ENCODE measurements around the gene SERPINA1.

The SERPINA1 gene

DNA sequence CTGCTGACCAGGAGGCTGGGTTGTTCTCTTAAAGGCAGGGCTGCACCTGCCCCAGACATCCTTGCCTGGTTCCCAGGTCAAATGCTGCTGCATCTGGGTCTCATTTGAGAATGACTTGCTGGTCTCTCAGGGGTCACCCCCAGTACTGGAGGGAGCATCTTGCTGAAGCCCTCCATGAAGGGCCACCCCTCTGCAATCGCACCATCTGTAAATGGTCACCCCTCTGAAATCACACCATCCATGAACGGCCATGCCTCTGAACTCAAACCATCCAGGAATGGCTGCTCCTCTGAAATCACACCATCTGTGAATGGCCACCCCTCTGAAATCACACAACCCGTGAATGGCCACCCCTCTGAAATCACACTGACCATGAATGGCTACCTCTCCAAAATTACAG lies 58.0 kb downstream of the SERPINA1 start:
- H3K4me3 ChIP-seq (ENCODE audit: low read length) = no peak overlapping the region
- TF ChIP-seq, protein P1, sequence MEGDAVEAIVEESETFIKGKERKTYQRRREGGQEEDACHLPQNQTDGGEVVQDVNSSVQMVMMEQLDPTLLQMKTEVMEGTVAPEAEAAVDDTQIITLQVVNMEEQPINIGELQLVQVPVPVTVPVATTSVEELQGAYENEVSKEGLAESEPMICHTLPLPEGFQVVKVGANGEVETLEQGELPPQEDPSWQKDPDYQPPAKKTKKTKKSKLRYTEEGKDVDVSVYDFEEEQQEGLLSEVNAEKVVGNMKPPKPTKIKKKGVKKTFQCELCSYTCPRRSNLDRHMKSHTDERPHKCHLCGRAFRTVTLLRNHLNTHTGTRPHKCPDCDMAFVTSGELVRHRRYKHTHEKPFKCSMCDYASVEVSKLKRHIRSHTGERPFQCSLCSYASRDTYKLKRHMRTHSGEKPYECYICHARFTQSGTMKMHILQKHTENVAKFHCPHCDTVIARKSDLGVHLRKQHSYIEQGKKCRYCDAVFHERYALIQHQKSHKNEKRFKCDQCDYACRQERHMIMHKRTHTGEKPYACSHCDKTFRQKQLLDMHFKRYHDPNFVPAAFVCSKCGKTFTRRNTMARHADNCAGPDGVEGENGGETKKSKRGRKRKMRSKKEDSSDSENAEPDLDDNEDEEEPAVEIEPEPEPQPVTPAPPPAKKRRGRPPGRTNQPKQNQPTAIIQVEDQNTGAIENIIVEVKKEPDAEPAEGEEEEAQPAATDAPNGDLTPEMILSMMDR (conservative IDR thresholded peaks at IDR 0.05; ENCODE audit: low read depth, low read length) = no peak
- no peak for DNase-seq (ENCODE audit: low read depth)

DNA sequence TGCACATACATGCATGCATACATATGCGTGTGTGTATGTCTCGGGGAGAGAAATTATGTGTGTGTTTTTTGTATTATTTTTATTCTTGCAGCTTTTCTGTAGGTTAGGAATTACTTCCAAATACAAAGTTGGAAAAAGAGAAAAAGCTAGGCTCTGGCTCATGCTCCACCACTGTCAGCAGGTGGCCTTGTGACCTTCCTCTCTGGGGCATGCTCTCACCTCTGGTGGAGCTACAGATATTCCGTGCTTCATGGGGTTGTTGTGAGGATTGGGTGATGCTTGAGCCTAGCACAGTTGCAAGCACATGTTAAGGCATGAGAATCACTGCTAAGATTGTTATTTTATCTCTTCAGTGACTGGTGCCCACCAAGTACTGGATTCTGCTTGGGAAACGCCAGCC lies 58.5 kb downstream of the SERPINA1 start:
- DNase-seq (ENCODE audit: low read depth) = no peak
- TF ChIP-seq, protein P1 (conservative IDR thresholded peaks at IDR 0.05; ENCODE audit: low read depth, low read length) = no peak
- H3K4me3 ChIP-seq (ENCODE audit: low read length) = no peak overlapping the region

DNA sequence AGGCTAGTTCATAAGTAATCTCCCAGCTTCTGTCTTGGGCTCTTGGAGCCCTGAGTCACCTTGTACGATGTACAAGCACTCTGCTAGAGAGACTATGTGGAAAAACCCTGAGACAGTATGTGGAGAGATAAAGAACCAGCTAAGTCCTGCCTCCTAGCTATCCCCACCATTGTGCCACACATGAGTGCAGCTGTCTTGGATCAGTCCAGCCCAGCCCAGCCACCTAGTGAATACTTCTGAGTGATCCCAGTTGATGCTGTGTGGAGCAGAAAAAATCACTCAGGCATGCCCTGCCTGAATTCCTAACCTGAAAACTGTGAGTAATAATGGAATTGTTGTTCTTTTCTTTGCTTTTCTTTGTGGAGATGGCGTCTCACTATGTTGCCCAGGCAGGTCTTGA lies 60.2 kb downstream of the SERPINA1 start:
- DNase-seq (ENCODE audit: low read depth) = no peak
- TF ChIP-seq, protein P1 (conservative IDR thresholded peaks at IDR 0.05; ENCODE audit: low read depth, low read length) = no peak
- H3K4me3 ChIP-seq (ENCODE audit: low read length) = no peak overlapping the region
